Transverse colon (tissue), 4 donors: ENCODE results near the gene PBX1.

Experiments
- EP300 ChIP-seq: sonication (generic); formaldehyde crosslinking; IDR thresholded peaks from one replicate; pipeline ENCODE4 v1.6.1; 2017; ENCODE audit warnings: antibody characterized with exemption, low read depth
- POLR2A ChIP-seq: fragments of 450-650 bp; IDR thresholded peaks from one replicate; pipeline ENCODE4 v1.6.1; 2016; ENCODE audit warnings: antibody characterized with exemption, mild to moderate bottlenecking, moderate library complexity
- POLR2AphosphoS5 ChIP-seq, 3 donors: sonication (generic); formaldehyde crosslinking; IDR thresholded peaks; one replicate each; pipeline ENCODE4 v1.6.1; 2016; ENCODE audit warnings: antibody characterized with exemption in 3 of 3
- TF ChIP-seq, protein P1 (sequence below), 5 experiments: fragments of 200-600 bp in 3 of 5; fragments of 450-650 bp in 2 of 5; sonication (generic) in 3 of 5; IDR thresholded peaks; 1 replicate in 2 of 5; 2 replicates in 3 of 5; pipeline ENCODE4 v1.5.1; 2016 to 2017; ENCODE audit warnings: antibody characterized with exemption in 5 of 5, inconsistent platforms in 3 of 5, mild to moderate bottlenecking in 2 of 5, moderate library complexity in 1 of 5

GRCh38 chr1:164601399-164602100, 42.6 kb downstream of the PBX1 start:
- TF ChIP-seq, protein P1, sequence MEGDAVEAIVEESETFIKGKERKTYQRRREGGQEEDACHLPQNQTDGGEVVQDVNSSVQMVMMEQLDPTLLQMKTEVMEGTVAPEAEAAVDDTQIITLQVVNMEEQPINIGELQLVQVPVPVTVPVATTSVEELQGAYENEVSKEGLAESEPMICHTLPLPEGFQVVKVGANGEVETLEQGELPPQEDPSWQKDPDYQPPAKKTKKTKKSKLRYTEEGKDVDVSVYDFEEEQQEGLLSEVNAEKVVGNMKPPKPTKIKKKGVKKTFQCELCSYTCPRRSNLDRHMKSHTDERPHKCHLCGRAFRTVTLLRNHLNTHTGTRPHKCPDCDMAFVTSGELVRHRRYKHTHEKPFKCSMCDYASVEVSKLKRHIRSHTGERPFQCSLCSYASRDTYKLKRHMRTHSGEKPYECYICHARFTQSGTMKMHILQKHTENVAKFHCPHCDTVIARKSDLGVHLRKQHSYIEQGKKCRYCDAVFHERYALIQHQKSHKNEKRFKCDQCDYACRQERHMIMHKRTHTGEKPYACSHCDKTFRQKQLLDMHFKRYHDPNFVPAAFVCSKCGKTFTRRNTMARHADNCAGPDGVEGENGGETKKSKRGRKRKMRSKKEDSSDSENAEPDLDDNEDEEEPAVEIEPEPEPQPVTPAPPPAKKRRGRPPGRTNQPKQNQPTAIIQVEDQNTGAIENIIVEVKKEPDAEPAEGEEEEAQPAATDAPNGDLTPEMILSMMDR (IDR thresholded peaks at IDR 0.05), result no peak
- no peak for TF ChIP-seq POLR2A
- no peak for TF ChIP-seq POLR2AphosphoS5 (IDR thresholded peaks at IDR 0.05)
- no peak for TF ChIP-seq EP300
